HEK293 (cell line): Measurements from ENCODE around the gene OR51A4.

Experiments
- CTCF ChIA-PET: fragments of 350-600 bp; formaldehyde crosslinking; extraction: SDS; loops from one replicate; lab custom pipeline; 2021; ENCODE audit warnings: antibody characterized with exemption; lab: Yijun Ruan, JAX
- POLR2A ChIA-PET: fragments of 300-600 bp; formaldehyde crosslinking; extraction: SDS; loops from one replicate; lab custom pipeline; 2020; ENCODE audit warnings: antibody characterized with exemption, inconsistent platforms; lab: Yijun Ruan, JAX
- H3K27ac ChIP-seq: fragments of 200-500 bp; sonication (Bioruptor generic); 2 replicates; pipeline ENCODE4 v1.5.1; 2014; ENCODE audit warnings: low read depth, low read length, control low read depth, inconsistent platforms; ENCODE audit errors: extremely low read depth
- H3K36me3 ChIP-seq, 2 experiments: fragments of 200-500 bp in 1 of 2; sonication (Bioruptor generic) in 1 of 2; 1 replicate in 1 of 2; 2 replicates in 1 of 2; pipeline ENCODE4 v1.5.1; 2014 to 2017; ENCODE audit warnings: inconsistent platforms in 2 of 2, low read length in 2 of 2; ENCODE audit not compliant: control insufficient read depth in 2 of 2, insufficient read depth in 1 of 2
- H3K4me1 ChIP-seq: fragments of 200-500 bp; sonication (Bioruptor generic); 2 replicates; pipeline ENCODE4 v1.5.1; 2014; ENCODE audit warnings: mild to moderate bottlenecking, low read length, inconsistent platforms; ENCODE audit not compliant: control insufficient read depth, insufficient read depth
- H3K4me3 ChIP-seq: 2 replicates; pipeline ENCODE4 v1.5.1; 2011; ENCODE audit warnings: low read depth, mild to moderate bottlenecking, control low read depth, low read length, moderate library complexity
- H3K9me3 ChIP-seq: fragments of 200-500 bp; sonication (Bioruptor generic); 2 replicates; pipeline ENCODE4 v1.5.1; 2014; ENCODE audit warnings: low read depth, low read length, inconsistent platforms; ENCODE audit not compliant: control insufficient read depth, insufficient read depth
- HOXC10 ChIP-seq: sonication (generic); formaldehyde crosslinking; IDR thresholded peaks from 2 replicates; pipeline ENCODE4 v1.8.1; 2023; ENCODE audit warnings: mild to moderate bottlenecking, missing genetic modification reagents
- MEIS1 ChIP-seq: sonication (generic); formaldehyde crosslinking; IDR thresholded peaks from 2 replicates; pipeline ENCODE4 v1.8.1; 2022; ENCODE audit warnings: missing genetic modification reagents, mild to moderate bottlenecking, borderline replicate concordance
- MZF1 ChIP-seq: fragments of 450-650 bp; formaldehyde crosslinking; IDR thresholded peaks from 2 replicates; pipeline ENCODE4 v1.5.1; 2017; ENCODE audit warnings: missing biosample characterization, missing genetic modification characterization, borderline replicate concordance
- SCRT2 ChIP-seq: fragments of 450-650 bp; formaldehyde crosslinking; IDR thresholded peaks from 2 replicates; pipeline ENCODE4 v1.5.1; 2016; ENCODE audit warnings: missing biosample characterization, missing genetic modification characterization
- ZBTB48 ChIP-seq: fragments of 450-650 bp; formaldehyde crosslinking; IDR thresholded peaks from 2 replicates; pipeline ENCODE4 v1.5.1; 2016; ENCODE audit warnings: missing biosample characterization, missing genetic modification characterization
- ZBTB6 ChIP-seq: fragments of 450-650 bp; formaldehyde crosslinking; IDR thresholded peaks from 2 replicates; pipeline ENCODE4 v1.5.1; 2017; ENCODE audit warnings: missing biosample characterization, missing genetic modification characterization
- ZNF10 ChIP-seq: fragments of 450-650 bp; formaldehyde crosslinking; IDR thresholded peaks from 2 replicates; pipeline ENCODE4 v1.5.1; 2017; ENCODE audit warnings: missing biosample characterization, missing genetic modification characterization
- ZNF169 ChIP-seq: fragments of 450-650 bp; formaldehyde crosslinking; IDR thresholded peaks from 2 replicates; pipeline ENCODE4 v1.5.1; 2016; ENCODE audit warnings: missing biosample characterization, missing genetic modification characterization
- ZNF184 ChIP-seq: fragments of 450-650 bp; IDR thresholded peaks from 2 replicates; pipeline ENCODE4 v1.5.1; 2018; ENCODE audit warnings: missing biosample characterization, mild to moderate bottlenecking, missing genetic modification characterization
- ZNF248 ChIP-seq: fragments of 450-650 bp; formaldehyde crosslinking; IDR thresholded peaks from 2 replicates; pipeline ENCODE4 v1.5.1; 2017; ENCODE audit warnings: missing biosample characterization, missing genetic modification characterization
- ZNF335 ChIP-seq: fragments of 450-650 bp; formaldehyde crosslinking; conservative IDR thresholded peaks from 2 replicates; pipeline ENCODE4 v1.5.1; 2016; ENCODE audit warnings: missing biosample characterization, missing genetic modification characterization
- ZNF366 ChIP-seq: fragments of 450-650 bp; formaldehyde crosslinking; conservative IDR thresholded peaks from 2 replicates; pipeline ENCODE4 v1.5.1; 2016; ENCODE audit warnings: missing biosample characterization, missing genetic modification characterization
- ZNF473 ChIP-seq: fragments of 450-650 bp; formaldehyde crosslinking; IDR thresholded peaks from 2 replicates; pipeline ENCODE4 v1.5.1; 2017; ENCODE audit warnings: missing biosample characterization, missing genetic modification characterization
- ZNF501 ChIP-seq: fragments of 450-650 bp; formaldehyde crosslinking; IDR thresholded peaks from 2 replicates; pipeline ENCODE4 v1.5.1; 2016; ENCODE audit warnings: missing biosample characterization, missing genetic modification characterization
- ZNF513 ChIP-seq: fragments of 450-650 bp; IDR thresholded peaks from 2 replicates; pipeline ENCODE4 v1.5.1; 2018; ENCODE audit warnings: missing biosample characterization, missing genetic modification characterization
- ZNF521 ChIP-seq: fragments of 450-650 bp; formaldehyde crosslinking; IDR thresholded peaks from 2 replicates; pipeline ENCODE4 v1.5.1; 2017; ENCODE audit warnings: missing biosample characterization, mild to moderate bottlenecking, missing genetic modification characterization
- ZNF530 ChIP-seq: fragments of 450-650 bp; formaldehyde crosslinking; IDR thresholded peaks from 2 replicates; pipeline ENCODE4 v1.5.1; 2016; ENCODE audit warnings: low read depth, missing biosample characterization, missing genetic modification characterization
- ZNF548 ChIP-seq: fragments of 450-650 bp; formaldehyde crosslinking; IDR thresholded peaks from 2 replicates; pipeline ENCODE4 v1.5.1; 2016; ENCODE audit warnings: missing biosample characterization, missing genetic modification characterization
- ZNF626 ChIP-seq: fragments of 450-650 bp; sonication (Bioruptor Pico); formaldehyde crosslinking; IDR thresholded peaks from 2 replicates; pipeline ENCODE4 v1.5.1; 2018; ENCODE audit warnings: missing biosample characterization, missing genetic modification characterization, inconsistent platforms
- ZNF654 ChIP-seq: fragments of 450-650 bp; formaldehyde crosslinking; IDR thresholded peaks from 2 replicates; pipeline ENCODE4 v1.5.1; 2016; ENCODE audit warnings: low read depth, missing biosample characterization, missing genetic modification characterization
- TF ChIP-seq, protein P1 (sequence below): fragments of 450-650 bp; formaldehyde crosslinking; conservative IDR thresholded peaks from 2 replicates; pipeline ENCODE4 v1.5.1; 2016; ENCODE audit warnings: low read depth, missing biosample characterization, missing genetic modification characterization
- TF ChIP-seq, protein P2 (sequence below): fragments of 450-650 bp; formaldehyde crosslinking; IDR thresholded peaks from 2 replicates; pipeline ENCODE4 v1.5.1; 2017; ENCODE audit warnings: missing biosample characterization, mild to moderate bottlenecking, missing genetic modification characterization, moderate library complexity
- TF ChIP-seq, protein P3 (sequence below): fragments of 450-650 bp; formaldehyde crosslinking; IDR thresholded peaks from 2 replicates; pipeline ENCODE4 v1.5.1; 2016; ENCODE audit warnings: missing biosample characterization, missing genetic modification characterization
- TF ChIP-seq, protein P4 (sequence below): fragments of 450-650 bp; formaldehyde crosslinking; IDR thresholded peaks from 2 replicates; pipeline ENCODE4 v1.5.1; 2016; ENCODE audit warnings: missing biosample characterization, missing genetic modification characterization
- TF ChIP-seq, protein P5 (sequence below): fragments of 450-650 bp; formaldehyde crosslinking; IDR thresholded peaks from 2 replicates; pipeline ENCODE4 v1.5.1; 2016; ENCODE audit warnings: missing biosample characterization, missing genetic modification characterization

The OR51A4 gene

GRCh38 chr11:4936745-4937144, 10.7 kb downstream of the OR51A4 start:
- Histone ChIP-seq H3K36me3 (no peaks in the 10 kb centered on the region), H3K4me1 (no peaks in the 10 kb centered on the region), H3K27ac (no peak overlapping the region), H3K9me3 (no peaks in the 10 kb centered on the region), H3K4me3 (no peak overlapping the region)
- CTCF ChIA-PET, result no interaction called here
- POLR2A ChIA-PET, result no interaction called here
- TF ChIP-seq ZNF654 (tag by site-specific recombination) (no peak), ZBTB48 (tag by site-specific recombination) (no peak), ZNF548 (tag by site-specific recombination) (no peak), HOXC10 (no peak), ZNF184 (no peak), ZNF501 (tag by site-specific recombination) (no peak), ZNF366 (no peak), ZNF513 (tag by site-specific recombination) (no peak), ZNF626 (tag by site-specific recombination) (no peak), ZNF473 (tag by site-specific recombination) (no peak), SCRT2 (tag by site-specific recombination) (no peak), MEIS1 (CRISPR knock-in tag) (no peak)
- TF ChIP-seq, protein P1, sequence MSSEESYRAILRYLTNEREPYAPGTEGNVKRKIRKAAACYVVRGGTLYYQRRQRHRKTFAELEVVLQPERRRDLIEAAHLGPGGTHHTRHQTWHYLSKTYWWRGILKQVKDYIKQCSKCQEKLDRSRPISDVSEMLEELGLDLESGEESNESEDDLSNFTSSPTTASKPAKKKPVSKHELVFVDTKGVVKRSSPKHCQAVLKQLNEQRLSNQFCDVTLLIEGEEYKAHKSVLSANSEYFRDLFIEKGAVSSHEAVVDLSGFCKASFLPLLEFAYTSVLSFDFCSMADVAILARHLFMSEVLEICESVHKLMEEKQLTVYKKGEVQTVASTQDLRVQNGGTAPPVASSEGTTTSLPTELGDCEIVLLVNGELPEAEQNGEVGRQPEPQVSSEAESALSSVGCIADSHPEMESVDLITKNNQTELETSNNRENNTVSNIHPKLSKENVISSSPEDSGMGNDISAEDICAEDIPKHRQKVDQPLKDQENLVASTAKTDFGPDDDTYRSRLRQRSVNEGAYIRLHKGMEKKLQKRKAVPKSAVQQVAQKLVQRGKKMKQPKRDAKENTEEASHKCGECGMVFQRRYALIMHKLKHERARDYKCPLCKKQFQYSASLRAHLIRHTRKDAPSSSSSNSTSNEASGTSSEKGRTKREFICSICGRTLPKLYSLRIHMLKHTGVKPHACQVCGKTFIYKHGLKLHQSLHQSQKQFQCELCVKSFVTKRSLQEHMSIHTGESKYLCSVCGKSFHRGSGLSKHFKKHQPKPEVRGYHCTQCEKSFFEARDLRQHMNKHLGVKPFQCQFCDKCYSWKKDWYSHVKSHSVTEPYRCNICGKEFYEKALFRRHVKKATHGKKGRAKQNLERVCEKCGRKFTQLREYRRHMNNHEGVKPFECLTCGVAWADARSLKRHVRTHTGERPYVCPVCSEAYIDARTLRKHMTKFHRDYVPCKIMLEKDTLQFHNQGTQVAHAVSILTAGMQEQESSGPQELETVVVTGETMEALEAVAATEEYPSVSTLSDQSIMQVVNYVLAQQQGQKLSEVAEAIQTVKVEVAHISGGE (tag by site-specific recombination), result no peak
- TF ChIP-seq, protein P2, sequence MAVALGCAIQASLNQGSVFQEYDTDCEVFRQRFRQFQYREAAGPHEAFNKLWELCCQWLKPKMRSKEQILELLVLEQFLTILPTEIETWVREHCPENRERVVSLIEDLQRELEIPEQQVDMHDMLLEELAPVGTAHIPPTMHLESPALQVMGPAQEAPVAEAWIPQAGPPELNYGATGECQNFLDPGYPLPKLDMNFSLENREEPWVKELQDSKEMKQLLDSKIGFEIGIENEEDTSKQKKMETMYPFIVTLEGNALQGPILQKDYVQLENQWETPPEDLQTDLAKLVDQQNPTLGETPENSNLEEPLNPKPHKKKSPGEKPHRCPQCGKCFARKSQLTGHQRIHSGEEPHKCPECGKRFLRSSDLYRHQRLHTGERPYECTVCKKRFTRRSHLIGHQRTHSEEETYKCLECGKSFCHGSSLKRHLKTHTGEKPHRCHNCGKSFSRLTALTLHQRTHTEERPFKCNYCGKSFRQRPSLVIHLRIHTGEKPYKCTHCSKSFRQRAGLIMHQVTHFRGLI (tag by site-specific recombination), result no peak
- TF ChIP-seq, protein P3, sequence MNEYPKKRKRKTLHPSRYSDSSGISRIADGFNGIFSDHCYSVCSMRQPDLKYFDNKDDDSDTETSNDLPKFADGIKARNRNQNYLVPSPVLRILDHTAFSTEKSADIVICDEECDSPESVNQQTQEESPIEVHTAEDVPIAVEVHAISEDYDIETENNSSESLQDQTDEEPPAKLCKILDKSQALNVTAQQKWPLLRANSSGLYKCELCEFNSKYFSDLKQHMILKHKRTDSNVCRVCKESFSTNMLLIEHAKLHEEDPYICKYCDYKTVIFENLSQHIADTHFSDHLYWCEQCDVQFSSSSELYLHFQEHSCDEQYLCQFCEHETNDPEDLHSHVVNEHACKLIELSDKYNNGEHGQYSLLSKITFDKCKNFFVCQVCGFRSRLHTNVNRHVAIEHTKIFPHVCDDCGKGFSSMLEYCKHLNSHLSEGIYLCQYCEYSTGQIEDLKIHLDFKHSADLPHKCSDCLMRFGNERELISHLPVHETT (tag by site-specific recombination), result no peak
- TF ChIP-seq, protein P4, sequence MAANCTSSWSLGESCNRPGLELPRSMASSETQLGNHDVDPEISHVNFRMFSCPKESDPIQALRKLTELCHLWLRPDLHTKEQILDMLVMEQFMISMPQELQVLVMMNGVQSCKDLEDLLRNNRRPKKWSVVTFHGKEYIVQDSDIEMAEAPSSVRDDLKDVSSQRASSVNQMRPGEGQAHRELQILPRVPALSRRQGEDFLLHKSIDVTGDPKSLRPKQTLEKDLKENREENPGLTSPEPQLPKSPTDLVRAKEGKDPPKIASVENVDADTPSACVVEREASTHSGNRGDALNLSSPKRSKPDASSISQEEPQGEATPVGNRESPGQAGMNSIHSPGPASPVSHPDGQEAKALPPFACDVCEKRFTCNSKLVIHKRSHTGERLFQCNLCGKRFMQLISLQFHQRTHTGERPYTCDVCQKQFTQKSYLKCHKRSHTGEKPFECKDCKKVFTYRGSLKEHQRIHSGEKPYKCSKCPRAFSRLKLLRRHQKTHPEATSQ (tag by site-specific recombination), result no peak

- H3K36me3 ChIP-seq, result no peaks in the 10 kb centered on the region
- no peaks in the 10 kb centered on the region for H3K4me1 ChIP-seq
- CTCF ChIA-PET, result no interaction called here
- H3K9me3 ChIP-seq, result no peaks in the 10 kb centered on the region
- H3K27ac ChIP-seq, result no peak overlapping the region
- POLR2A ChIA-PET, result no interaction called here
- H3K4me3 ChIP-seq, result no peak overlapping the region
- no peak for TF ChIP-seq ZNF521 (tag by site-specific recombination)
- no peak for TF ChIP-seq ZNF169 (tag by site-specific recombination)
- TF ChIP-seq ZNF10 (tag by site-specific recombination), result no peak
- TF ChIP-seq ZNF530, result no peak
- no peak for TF ChIP-seq ZNF335
- TF ChIP-seq ZNF248 (tag by site-specific recombination), result no peak
- TF ChIP-seq, protein P5, sequence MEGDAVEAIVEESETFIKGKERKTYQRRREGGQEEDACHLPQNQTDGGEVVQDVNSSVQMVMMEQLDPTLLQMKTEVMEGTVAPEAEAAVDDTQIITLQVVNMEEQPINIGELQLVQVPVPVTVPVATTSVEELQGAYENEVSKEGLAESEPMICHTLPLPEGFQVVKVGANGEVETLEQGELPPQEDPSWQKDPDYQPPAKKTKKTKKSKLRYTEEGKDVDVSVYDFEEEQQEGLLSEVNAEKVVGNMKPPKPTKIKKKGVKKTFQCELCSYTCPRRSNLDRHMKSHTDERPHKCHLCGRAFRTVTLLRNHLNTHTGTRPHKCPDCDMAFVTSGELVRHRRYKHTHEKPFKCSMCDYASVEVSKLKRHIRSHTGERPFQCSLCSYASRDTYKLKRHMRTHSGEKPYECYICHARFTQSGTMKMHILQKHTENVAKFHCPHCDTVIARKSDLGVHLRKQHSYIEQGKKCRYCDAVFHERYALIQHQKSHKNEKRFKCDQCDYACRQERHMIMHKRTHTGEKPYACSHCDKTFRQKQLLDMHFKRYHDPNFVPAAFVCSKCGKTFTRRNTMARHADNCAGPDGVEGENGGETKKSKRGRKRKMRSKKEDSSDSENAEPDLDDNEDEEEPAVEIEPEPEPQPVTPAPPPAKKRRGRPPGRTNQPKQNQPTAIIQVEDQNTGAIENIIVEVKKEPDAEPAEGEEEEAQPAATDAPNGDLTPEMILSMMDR (tag by site-specific recombination), result no peak
- TF ChIP-seq ZBTB6 (tag by site-specific recombination), result no peak
- TF ChIP-seq MZF1 (tag by site-specific recombination), result no peak
- TF ChIP-seq, all 188 proteins: peak for 0
Observed at GRCh38 chr11:4932751-4933150, 14.7 kb downstream of the OR51A4 start.
